ENCODE results near the gene XK.

XK gene

GRCh38 chrX:37658343-37659030 lies 27.1 kb upstream of the XK start:
- H3K4me2 ChIP-seq (ENCODE audit: low read depth, low read length, poor library complexity, severe bottlenecking), result no peak overlapping the region
- H3K79me2 ChIP-seq (ENCODE audit: insufficient read depth, low read length), result no peaks in the 10 kb centered on the region
- H3K9me2 ChIP-seq (replicated peaks; ENCODE audit: insufficient read depth, low read length), result no peaks in the 10 kb centered on the region
- H2AFZ ChIP-seq (ENCODE audit: low read depth, low read length, severe bottlenecking), result no peak overlapping the region
- TF ChIP-seq EZH2phosphoT487 (conservative IDR thresholded peaks at IDR 0.05; ENCODE audit: low read length) (no peak), CTCF (IDR thresholded peaks at IDR 0.05; ENCODE audit: insufficient read depth, low read length, poor library complexity, severe bottlenecking) (no peak)
- H3K9ac ChIP-seq (ENCODE audit: low read length), result no peak overlapping the region
- no peaks in the 10 kb centered on the region for H3K36me3 ChIP-seq (ENCODE audit: low read length)
- H3K27me3 ChIP-seq (ENCODE audit: low read length), result no peaks in the 10 kb centered on the region
- no peak overlapping the region for H3K27ac ChIP-seq (ENCODE audit: low read depth, low read length)
- H3K4me3 ChIP-seq (ENCODE audit: insufficient read depth, low read length, poor library complexity, severe bottlenecking), result no peak overlapping the region
- no peaks in the 10 kb centered on the region for H4K20me1 ChIP-seq (ENCODE audit: low read depth, low read length)
- no peaks in the 10 kb centered on the region for H3K9me3 ChIP-seq (ENCODE audit: insufficient read depth, low read length)
- no peaks in the 10 kb centered on the region for H3F3A ChIP-seq (ENCODE audit: insufficient read depth)

- Histone ChIP-seq H3K4me3 (ENCODE audit: insufficient read depth, low read length, poor library complexity, severe bottlenecking) (no peak overlapping the region), H3K9ac (ENCODE audit: low read length) (no peak overlapping the region), H3K79me2 (ENCODE audit: insufficient read depth, low read length) (no peaks in the 10 kb centered on the region), H3K9me3 (ENCODE audit: insufficient read depth, low read length) (no peaks in the 10 kb centered on the region), H3F3A (ENCODE audit: insufficient read depth) (no peaks in the 10 kb centered on the region), H3K27me3 (ENCODE audit: low read length) (no peaks in the 10 kb centered on the region), H3K9me2 (replicated peaks; ENCODE audit: insufficient read depth, low read length) (no peaks in the 10 kb centered on the region), H3K27ac (ENCODE audit: low read depth, low read length) (no peak overlapping the region), H2AFZ (ENCODE audit: low read depth, low read length, severe bottlenecking) (no peak overlapping the region), H3K36me3 (ENCODE audit: low read length) (no peaks in the 10 kb centered on the region), H4K20me1 (ENCODE audit: low read depth, low read length) (no peaks in the 10 kb centered on the region), H3K4me2 (ENCODE audit: low read depth, low read length, poor library complexity, severe bottlenecking) (no peak overlapping the region)
- no peak for TF ChIP-seq EZH2phosphoT487 (conservative IDR thresholded peaks at IDR 0.05; ENCODE audit: low read length)
- no peak for TF ChIP-seq CTCF (IDR thresholded peaks at IDR 0.05; ENCODE audit: insufficient read depth, low read length, poor library complexity, severe bottlenecking)
Observed at GRCh38 chrX:37659047-37659446, 26.5 kb upstream of the XK start.

- H3K9me3 ChIP-seq (ENCODE audit: insufficient read depth, low read length), result no peaks in the 10 kb centered on the region
- H3F3A ChIP-seq (ENCODE audit: insufficient read depth), result no peaks in the 10 kb centered on the region
- no peaks in the 10 kb centered on the region for H3K9me2 ChIP-seq (replicated peaks; ENCODE audit: insufficient read depth, low read length)
Observed at GRCh38 chrX:37662181-37662580, 23.4 kb upstream of the XK start.

More at GRCh38 chrX:37662181-37662580, 23.4 kb upstream of the XK start:
- Histone ChIP-seq H3K9ac (ENCODE audit: low read length) (no peak overlapping the region), H2AFZ (ENCODE audit: low read depth, low read length, severe bottlenecking) (no peak overlapping the region), H3K36me3 (ENCODE audit: low read length) (no peaks in the 10 kb centered on the region), H3K4me2 (ENCODE audit: low read depth, low read length, poor library complexity, severe bottlenecking) (no peak overlapping the region), H3K4me3 (ENCODE audit: insufficient read depth, low read length, poor library complexity, severe bottlenecking) (no peak overlapping the region), H3K27me3 (ENCODE audit: low read length) (no peaks in the 10 kb centered on the region), H3K27ac (ENCODE audit: low read depth, low read length) (no peak overlapping the region), H3K79me2 (ENCODE audit: insufficient read depth, low read length) (no peaks in the 10 kb centered on the region), H4K20me1 (ENCODE audit: low read depth, low read length) (no peaks in the 10 kb centered on the region)
- no peak for TF ChIP-seq CTCF (IDR thresholded peaks at IDR 0.05; ENCODE audit: insufficient read depth, low read length, poor library complexity, severe bottlenecking)
- no peak for TF ChIP-seq EZH2phosphoT487 (conservative IDR thresholded peaks at IDR 0.05; ENCODE audit: low read length)

Data from SU-DHL-6 (cell line).